MCF 10A (cell line): ENCODE results near the gene ASCC1. TPM values are rescaled to one million over a fixed set of nuclear protein-coding genes. Genes with fewer than 3 reads are reported as not detected.
A peak's percentile ranks its signal among the peaks of the same experiment; 100 is the strongest.

Source experiments
- BruUV-seq: library from RNA; stranded (reverse); fragments of 400-500 nt; replicated peaks from 2 replicates; lab custom pipeline; 2021; lab: Mats Ljungman, UMichigan
- CTCF ChIA-PET: fragments of 300-600 bp; sonication (Branson Sonifier 250); formaldehyde crosslinking; extraction: SDS; loops from one replicate; lab custom pipeline; 2021; ENCODE audit warnings: antibody characterized with exemption, inconsistent platforms; lab: Yijun Ruan, JAX
- POLR2A ChIA-PET: fragments of 300-600, 350-650 bp; sonication (Branson Sonifier 250); formaldehyde crosslinking; extraction: SDS; loops from one replicate; lab custom pipeline; 2020; ENCODE audit warnings: antibody characterized with exemption, inconsistent platforms; lab: Yijun Ruan, JAX
- DNase-seq: peaks from one replicate; pipeline ENCODE4 v3.0.0-alpha.2; 2018; ENCODE audit not compliant: unreplicated experiment
- H3K27ac Mint-ChIP-seq: one replicate; pipeline ENCODE4 v1.8.0; 2022; ENCODE audit warnings: mild to moderate bottlenecking, low read depth, mixed read lengths; ENCODE audit not compliant: unreplicated experiment
- H3K27me3 Mint-ChIP-seq: one replicate; pipeline ENCODE4 v1.8.0; 2022; ENCODE audit warnings: mixed read lengths; ENCODE audit not compliant: insufficient read depth, unreplicated experiment
- H3K36me3 Mint-ChIP-seq: one replicate; pipeline ENCODE4 v1.8.0; 2022; ENCODE audit warnings: mild to moderate bottlenecking, moderate library complexity, mixed read lengths; ENCODE audit not compliant: insufficient read depth, unreplicated experiment
- H3K4me1 Mint-ChIP-seq: one replicate; pipeline ENCODE4 v1.8.0; 2022; ENCODE audit warnings: mixed read lengths; ENCODE audit not compliant: insufficient read depth, unreplicated experiment
- H3K4me3 Mint-ChIP-seq: one replicate; pipeline ENCODE4 v1.8.0; 2022; ENCODE audit warnings: mild to moderate bottlenecking, moderate library complexity, mixed read lengths; ENCODE audit not compliant: unreplicated experiment
- H3K9me3 Mint-ChIP-seq: one replicate; pipeline ENCODE4 v1.8.0; 2022; ENCODE audit warnings: mixed read lengths; ENCODE audit not compliant: unreplicated experiment
- intact Hi-C: fragments of 100-400 bp; cut with micrococcal nuclease; formaldehyde crosslinking; loops from 2 replicates; pipeline ENCODE4 v1.14.1; 2022
- total RNA-seq: library from RNA; stranded (reverse); gene quantifications from 2 replicates; pipeline ENCODE4 v1.2.3, GENCODE V29; 2022
- TF ChIP-seq, protein P1 (sequence below): fragments of 200-600 bp; IDR thresholded peaks from one replicate; pipeline ENCODE4 v1.8.0; 2022; ENCODE audit warnings: antibody characterized with exemption, mild to moderate bottlenecking; ENCODE audit not compliant: unreplicated experiment

Gene ASCC1
- total RNA-seq, 1 experiment from 2014 or later, result 26.3 TPM

DNA sequence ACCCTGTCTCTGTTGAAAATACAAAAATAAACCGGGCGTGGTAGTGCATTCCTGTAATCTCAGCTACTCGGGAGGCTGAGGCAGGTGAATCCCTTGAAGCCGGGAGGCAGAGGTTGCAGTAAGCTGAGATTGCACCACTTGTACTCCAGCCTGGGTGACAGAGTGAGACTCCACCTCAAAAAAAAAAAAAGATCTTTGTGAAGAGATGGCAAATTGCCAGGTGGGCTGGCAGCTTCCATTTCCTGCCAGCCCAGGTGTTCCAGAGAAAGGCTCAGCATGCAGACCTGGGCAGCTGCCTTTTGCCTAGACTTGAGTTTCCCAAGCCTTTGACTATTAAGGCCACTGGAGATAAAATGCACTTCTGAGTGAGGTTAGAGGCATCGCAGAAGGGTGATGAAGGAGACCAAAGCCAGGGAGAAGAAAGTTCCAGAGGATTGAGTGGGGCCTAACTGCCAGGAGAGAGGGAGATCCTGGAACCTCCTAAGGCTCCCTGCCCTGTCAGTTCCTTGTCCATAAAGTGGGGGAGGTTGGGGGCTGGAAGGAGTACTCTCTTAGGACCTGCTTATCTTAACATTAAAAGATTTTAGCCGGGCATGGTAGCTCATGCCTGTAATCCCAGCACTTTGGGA, 47.7 kb upstream of the ASCC1 start:
- H3K4me3 Mint-ChIP-seq, result peak overlapping the region; percentile 30
- H3K9me3 Mint-ChIP-seq, result no peaks in the 10 kb centered on the region
- peak; percentile 94 for DNase-seq
- intact Hi-C loops, result no loop called here
- ChIA-PET POLR2A (interaction anchor here (0.6 to 27.1 kb wide), 17 partner anchors 9 to 292 kb away, joined by 3 to 902 read pairs (median 5); partner anchors contain the start of gene DDIT4), CTCF (interaction anchor here (0.6 to 1.9 kb wide), 6 partner anchors 10 to 74 kb away, joined by 3 to 6 read pairs (median 4); partner anchors contain the start of gene DDIT4)
- no peaks in the 10 kb centered on the region for H3K36me3 Mint-ChIP-seq
- BruUV-seq, result no TSS peak
- no peaks in the 10 kb centered on the region for H3K27me3 Mint-ChIP-seq
- peaks cover 29% of the 10 kb centered on the region for H3K4me1 Mint-ChIP-seq
- TF ChIP-seq, protein P1, sequence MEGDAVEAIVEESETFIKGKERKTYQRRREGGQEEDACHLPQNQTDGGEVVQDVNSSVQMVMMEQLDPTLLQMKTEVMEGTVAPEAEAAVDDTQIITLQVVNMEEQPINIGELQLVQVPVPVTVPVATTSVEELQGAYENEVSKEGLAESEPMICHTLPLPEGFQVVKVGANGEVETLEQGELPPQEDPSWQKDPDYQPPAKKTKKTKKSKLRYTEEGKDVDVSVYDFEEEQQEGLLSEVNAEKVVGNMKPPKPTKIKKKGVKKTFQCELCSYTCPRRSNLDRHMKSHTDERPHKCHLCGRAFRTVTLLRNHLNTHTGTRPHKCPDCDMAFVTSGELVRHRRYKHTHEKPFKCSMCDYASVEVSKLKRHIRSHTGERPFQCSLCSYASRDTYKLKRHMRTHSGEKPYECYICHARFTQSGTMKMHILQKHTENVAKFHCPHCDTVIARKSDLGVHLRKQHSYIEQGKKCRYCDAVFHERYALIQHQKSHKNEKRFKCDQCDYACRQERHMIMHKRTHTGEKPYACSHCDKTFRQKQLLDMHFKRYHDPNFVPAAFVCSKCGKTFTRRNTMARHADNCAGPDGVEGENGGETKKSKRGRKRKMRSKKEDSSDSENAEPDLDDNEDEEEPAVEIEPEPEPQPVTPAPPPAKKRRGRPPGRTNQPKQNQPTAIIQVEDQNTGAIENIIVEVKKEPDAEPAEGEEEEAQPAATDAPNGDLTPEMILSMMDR, result no peak
- H3K27ac Mint-ChIP-seq, result peak overlapping the region; percentile 93

DNA sequence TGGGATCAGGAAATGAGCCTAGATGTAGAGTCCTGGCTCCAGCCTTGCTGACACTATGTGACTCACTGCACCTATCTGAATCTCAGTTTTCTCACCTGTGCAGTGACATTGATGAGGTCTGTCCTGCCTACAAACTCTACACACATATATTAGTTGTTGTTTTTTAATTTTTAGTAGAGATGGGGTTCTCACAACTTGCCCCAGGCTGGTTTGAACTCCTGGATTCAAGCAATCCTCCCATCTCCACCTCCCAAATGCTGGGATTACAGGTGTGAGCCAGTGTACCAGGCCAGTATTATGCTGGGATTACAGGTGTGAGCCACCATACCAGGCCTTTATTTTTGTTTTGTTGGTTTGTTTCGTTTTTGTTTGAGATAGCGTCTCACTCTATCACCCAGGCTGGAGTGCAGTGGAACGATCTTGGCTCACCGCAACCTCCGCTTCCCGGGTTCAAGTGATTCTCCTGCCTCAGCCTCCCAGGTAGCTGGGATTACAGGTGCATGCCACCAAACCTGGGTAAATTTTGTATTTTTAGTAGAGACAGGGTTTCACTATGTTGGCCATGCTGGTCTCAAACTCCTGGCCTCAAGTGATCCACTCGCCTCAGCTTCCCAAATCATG, 45.8 kb upstream of the ASCC1 start:
- peak overlapping the region; percentile 87 for H3K27ac Mint-ChIP-seq
- TF ChIP-seq, protein P1, result no peak
- H3K4me1 Mint-ChIP-seq, result peaks cover 35% of the 10 kb centered on the region
- peak overlapping the region; percentile 53 for H3K4me3 Mint-ChIP-seq
- H3K27me3 Mint-ChIP-seq, result no peaks in the 10 kb centered on the region
- BruUV-seq, result no TSS peak
- ChIA-PET CTCF (interaction anchor here (0.9 to 1.9 kb wide), 3 partner anchors 10 to 61 kb away, joined by 3 to 6 read pairs (median 5); no protein-coding TSS in a partner anchor), POLR2A (interaction anchor here (0.6 to 27.1 kb wide), 11 partner anchors 9 to 72 kb away, joined by 3 to 902 read pairs (median 10); partner anchors contain the start of genes ANAPC16, ASCC1 and DDIT4)
- intact Hi-C loops, result no loop called here
- no peaks in the 10 kb centered on the region for H3K36me3 Mint-ChIP-seq
- no peaks in the 10 kb centered on the region for H3K9me3 Mint-ChIP-seq
- DNase-seq, result peak; percentile 57

DNA sequence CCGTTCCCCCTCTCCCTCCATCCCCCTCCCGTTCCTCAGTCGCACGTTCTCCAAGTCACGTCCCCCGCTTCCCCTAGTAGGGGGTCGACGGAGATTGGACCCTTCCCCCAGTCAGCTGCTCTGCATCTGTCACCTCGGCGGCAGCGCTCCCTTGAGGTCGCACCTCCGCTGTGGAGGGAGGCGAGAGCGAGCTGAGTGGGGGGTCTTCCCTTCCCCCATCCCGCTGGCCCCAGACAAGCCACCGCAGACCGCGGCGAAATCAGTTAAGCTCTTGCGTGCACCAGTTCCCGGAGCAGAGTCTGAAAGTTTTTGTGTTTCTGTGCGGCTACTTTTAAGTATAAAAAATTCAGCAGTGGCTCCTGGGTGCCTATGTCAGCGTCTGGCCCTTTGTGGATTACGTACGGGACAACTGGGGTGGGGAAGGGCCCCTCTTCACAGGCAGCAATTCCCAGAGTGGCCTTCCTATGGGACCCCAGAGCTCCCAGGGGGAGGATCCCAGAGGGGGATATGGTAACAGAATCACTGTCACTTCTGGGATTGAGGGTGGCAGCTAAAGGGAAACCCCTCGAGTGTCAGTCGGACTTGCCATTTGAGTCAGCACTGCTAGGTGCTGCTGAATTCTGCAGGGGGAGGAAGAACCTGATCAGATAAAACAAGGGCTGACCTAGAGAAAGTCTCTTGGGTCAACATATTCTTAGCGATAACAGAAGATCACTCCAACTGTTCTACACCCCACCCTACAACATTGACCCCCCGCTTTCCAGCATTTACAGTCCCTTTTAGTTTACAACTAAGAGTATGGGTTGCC, 45.1 kb upstream of the ASCC1 start:
- Mint-ChIP-seq H3K9me3 (no peaks in the 10 kb centered on the region), H3K4me3 (peak overlapping the region; percentile 53), H3K4me1 (peaks cover 42% of the 10 kb centered on the region), H3K27me3 (no peaks in the 10 kb centered on the region), H3K36me3 (no peaks in the 10 kb centered on the region), H3K27ac (peak overlapping the region; percentile 87)
- POLR2A ChIA-PET, result interaction anchor here (0.6 to 27.1 kb wide), 20 partner anchors 8 to 542 kb away, joined by 3 to 902 read pairs (median 5); partner anchors contain the start of genes ANAPC16, ASCC1 and DDIT4
- CTCF ChIA-PET, result interaction anchor here (1.4 to 2.8 kb wide), 2 partner anchors 13 to 73 kb away, joined by 3 to 16 read pairs; partner anchors contain the start of gene DDIT4
- TSS peak; percentile 61 for BruUV-seq
- DNase-seq, result peak; percentile 58
- TF ChIP-seq, protein P1, result no peak
- intact Hi-C loops, result no loop called here
